ENCODE results near the gene BICRA. TPM values are rescaled to one million over a fixed set of nuclear protein-coding genes. Genes with fewer than 3 reads are reported as not detected.

The BICRA gene
- total and polyA plus RNA-seq, 2 of the 8 experiments (the other 6 are each of a cell fraction or from before 2014, with no cell fraction given): 1.5 to 29.2 TPM

DNA sequence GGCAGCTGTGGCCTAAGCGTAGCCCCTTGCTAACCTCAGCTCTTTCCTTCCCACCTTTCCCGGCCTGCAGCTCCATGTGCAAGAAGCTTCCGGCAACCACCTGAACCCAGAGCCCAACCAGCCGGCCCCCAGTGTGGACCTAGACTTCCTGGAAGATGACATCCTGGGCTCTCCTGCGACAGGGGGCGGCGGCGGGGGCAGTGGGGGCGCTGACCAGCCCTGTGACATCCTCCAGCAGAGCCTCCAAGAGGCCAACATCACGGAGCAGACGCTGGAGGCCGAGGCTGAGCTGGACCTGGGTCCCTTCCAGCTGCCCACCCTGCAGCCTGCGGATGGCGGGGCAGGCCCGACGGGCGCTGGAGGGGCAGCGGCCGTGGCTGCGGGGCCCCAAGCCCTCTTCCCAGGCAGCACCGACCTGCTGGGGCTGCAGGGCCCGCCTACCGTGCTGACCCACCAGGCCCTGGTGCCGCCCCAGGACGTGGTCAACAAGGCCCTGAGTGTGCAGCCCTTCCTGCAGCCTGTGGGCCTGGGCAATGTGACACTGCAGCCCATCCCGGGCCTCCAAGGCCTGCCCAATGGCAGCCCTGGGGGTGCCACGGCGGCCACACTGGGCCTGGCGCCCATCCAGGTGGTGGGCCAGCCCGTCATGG is 70.4 kb downstream of the BICRA start (continued):
- TF ChIP-seq, protein P1, sequence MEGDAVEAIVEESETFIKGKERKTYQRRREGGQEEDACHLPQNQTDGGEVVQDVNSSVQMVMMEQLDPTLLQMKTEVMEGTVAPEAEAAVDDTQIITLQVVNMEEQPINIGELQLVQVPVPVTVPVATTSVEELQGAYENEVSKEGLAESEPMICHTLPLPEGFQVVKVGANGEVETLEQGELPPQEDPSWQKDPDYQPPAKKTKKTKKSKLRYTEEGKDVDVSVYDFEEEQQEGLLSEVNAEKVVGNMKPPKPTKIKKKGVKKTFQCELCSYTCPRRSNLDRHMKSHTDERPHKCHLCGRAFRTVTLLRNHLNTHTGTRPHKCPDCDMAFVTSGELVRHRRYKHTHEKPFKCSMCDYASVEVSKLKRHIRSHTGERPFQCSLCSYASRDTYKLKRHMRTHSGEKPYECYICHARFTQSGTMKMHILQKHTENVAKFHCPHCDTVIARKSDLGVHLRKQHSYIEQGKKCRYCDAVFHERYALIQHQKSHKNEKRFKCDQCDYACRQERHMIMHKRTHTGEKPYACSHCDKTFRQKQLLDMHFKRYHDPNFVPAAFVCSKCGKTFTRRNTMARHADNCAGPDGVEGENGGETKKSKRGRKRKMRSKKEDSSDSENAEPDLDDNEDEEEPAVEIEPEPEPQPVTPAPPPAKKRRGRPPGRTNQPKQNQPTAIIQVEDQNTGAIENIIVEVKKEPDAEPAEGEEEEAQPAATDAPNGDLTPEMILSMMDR (IDR thresholded peaks at IDR 0.05; ENCODE audit: control extremely low read depth in 1 of 3, insufficient read depth in 1 of 3, low read depth in 1 of 3, low read length in 3 of 3): no peak

All from H1 (cell line).